GM12878 (cell line): ENCODE data around the gene OR7A5. TPM values are rescaled to one million over a fixed set of nuclear protein-coding genes. Genes with fewer than 3 reads are reported as not detected.

ENCODE experiments used
- ATAC-seq: fragments of 200-7000 bp; cut with Tn5 transposase; 3 replicates; pipeline ENCODE4 v1.9.1; 2020; ENCODE audit warnings: mild to moderate bottlenecking, moderate library complexity
- BruUV-seq: library from RNA; stranded (reverse); fragments of 400-500 nt; replicated peaks from 2 replicates; lab custom pipeline; 2021; lab: Mats Ljungman, UMichigan
- CTCF ChIA-PET: fragments of 300-600 bp; sonication (Branson Sonifier 250); formaldehyde crosslinking; extraction: SDS; loops from one replicate; lab custom pipeline; 2021; ENCODE audit warnings: inconsistent platforms; lab: Yijun Ruan, JAX
- POLR2A ChIA-PET: fragments of 350-600 bp; formaldehyde crosslinking; extraction: SDS; loops from one replicate; lab custom pipeline; 2021; ENCODE audit warnings: inconsistent platforms; lab: Charles Lee
- RAD21 ChIA-PET: fragments of 300-600 bp; sonication (Branson Sonifier 250); formaldehyde crosslinking; loops from one replicate; lab custom pipeline; 2023; ENCODE audit warnings: antibody characterized with exemption; ENCODE audit not compliant: unreplicated experiment; lab: Charles Lee
- SMC1A ChIA-PET: fragments of 300-600 bp; sonication (Branson Sonifier 250); formaldehyde crosslinking; loops from one replicate; lab custom pipeline; 2023; ENCODE audit not compliant: unreplicated experiment, uncharacterized antibody; lab: Charles Lee
- DNase-seq: peaks from one replicate; pipeline ENCODE4 v3.0.0-alpha.2; 2011; ENCODE audit warnings: low read depth, low spot score
- FAIRE-seq: peaks from 3 replicates; lab custom pipeline; 2011; peaks lifted over from hg19 to GRCh38; lab: Jason Lieb, UNC
- H2AFZ ChIP-seq: 2 replicates; pipeline ENCODE4 v1.6.0; 2011; ENCODE audit warnings: low read depth, low read length, control low read depth; ENCODE audit not compliant: control insufficient read depth
- H3K27ac ChIP-seq: 2 replicates; pipeline ENCODE4 v1.5.1; 2011; ENCODE audit warnings: control low read depth; ENCODE audit not compliant: control insufficient read depth, insufficient read depth
- H3K27me3 ChIP-seq, 2 experiments: replicated peaks in 1 of 2; 2 replicates each; pipeline versions ENCODE4 v1.6.0 to v1.6.1; 2011; ENCODE audit warnings: low read length in 1 of 2; ENCODE audit not compliant: control insufficient read depth in 2 of 2, insufficient read depth in 2 of 2
- H3K36me3 ChIP-seq, 2 experiments: 2 replicates each; pipeline ENCODE4 v1.5.1; 2011; ENCODE audit warnings: low read length in 1 of 2; ENCODE audit not compliant: control insufficient read depth in 2 of 2, insufficient read depth in 2 of 2
- H3K4me1 ChIP-seq: 2 replicates; pipeline ENCODE4 v1.6.1; 2011; ENCODE audit warnings: mild to moderate bottlenecking, low read length, moderate library complexity, mixed read lengths; ENCODE audit not compliant: control insufficient read depth, insufficient read depth
- H3K4me2 ChIP-seq: 2 replicates; pipeline ENCODE4 v1.6.0; 2011; ENCODE audit warnings: control low read depth; ENCODE audit not compliant: control insufficient read depth, insufficient read depth
- H3K4me3 ChIP-seq: fragments of 200-600 bp; sonication (generic); 2 replicates; pipeline ENCODE4 v1.5.1; 2016
- H3K79me2 ChIP-seq: 2 replicates; pipeline ENCODE4 v1.6.0; 2011; ENCODE audit warnings: low read length; ENCODE audit not compliant: control insufficient read depth, insufficient read depth
- H3K9ac ChIP-seq: 2 replicates; pipeline ENCODE4 v1.8.0; 2011; ENCODE audit warnings: low read length, control low read depth, mixed read lengths; ENCODE audit not compliant: control insufficient read depth, insufficient read depth
- H3K9me3 ChIP-seq: replicated peaks from 3 replicates; pipeline ENCODE4 v1.5.1; 2011; ENCODE audit warnings: mild to moderate bottlenecking, low read length; ENCODE audit not compliant: control insufficient read depth, insufficient read depth
- H4K20me1 ChIP-seq: 2 replicates; pipeline ENCODE4 v1.6.0; 2011; ENCODE audit not compliant: control insufficient read depth, insufficient read depth
- CHD1 ChIP-seq: IDR thresholded peaks from 2 replicates; pipeline ENCODE4 v1.6.1; 2012; ENCODE audit warnings: low read depth, low read length, improper control_type of control experiment
- IKZF2 ChIP-seq, 2 experiments: fragments of 450-650 bp; IDR thresholded peaks; 2 replicates each; pipeline ENCODE4 v1.6.1; 2017; ENCODE audit warnings: mild to moderate bottlenecking in 2 of 2, moderate library complexity in 2 of 2
- IRF4 ChIP-seq: IDR thresholded peaks from 2 replicates; pipeline ENCODE4 v1.6.1; 2011; ENCODE audit warnings: low read depth, low read length
- JUND ChIP-seq: IDR thresholded peaks from 2 replicates; pipeline ENCODE4 v1.6.1; 2012; ENCODE audit warnings: low read depth, mild to moderate bottlenecking, low read length, improper control_type of control experiment, moderate library complexity
- ZNF274 ChIP-seq: IDR thresholded peaks from one replicate; pipeline ENCODE4 v1.8.0; 2011; ENCODE audit not compliant: insufficient read length, insufficient read depth
- WGBS: methylation state at CpG from one replicate; pipeline ENCODE4 v1.1.6; 2016; ENCODE audit warnings: low lambda C conversion rate; ENCODE audit not compliant: insufficient replicate concordance, insufficient coverage; ENCODE audit errors: missing lambda C conversion rate; 5-methylcytosine and 5-hydroxymethylcytosine counted together
- in situ Hi-C: fragments of 300-500 bp; cut with MboI; formaldehyde crosslinking; loops from 9 replicates; pipeline ENCODE4 v1.14.3; 2018; ENCODE audit warnings: mixed read lengths
- intact Hi-C: fragments of 100-400 bp; cut with micrococcal nuclease; formaldehyde crosslinking; loops from one replicate; pipeline ENCODE4 v1.14.2; 2022; ENCODE audit not compliant: unreplicated experiment
- polyA plus RNA-seq, 11 experiments: library from polyadenylated mRNA; depleted of rRNA in 4 of 11; unstranded in 6 of 11; stranded (reverse) in 5 of 11; fragments of >200 nt; fragmentation: Nextera tagmentation in 4 of 11; fragmentation: Illumina TruSeq in 1 of 11; extraction: Ambion mirVana in 4 of 11; extraction: Trizol in 1 of 11; gene quantifications; 1 replicate in 1 of 11; 2 replicates in 10 of 11; pipeline versions ENCODE4 v1.2.1 to v1.2.3, GENCODE V29; 2011 to 2016; ENCODE audit warnings: inconsistent platforms in 2 of 11, missing spikeins in 2 of 11, low read depth in 1 of 11
- total RNA-seq, 4 experiments: library from RNA; depleted of rRNA in 3 of 4; stranded (reverse); fragments of >200 nt in 3 of 4; fragmentation: Illumina TruSeq in 1 of 4; extraction: Trizol in 1 of 4; gene quantifications; 2 replicates each; pipeline versions ENCODE4 v1.2.1 to v1.2.3, GENCODE V29; 2013 to 2021
- TF ChIP-seq, protein P1 (sequence below): fragments of 450-650 bp; IDR thresholded peaks from 2 replicates; pipeline ENCODE4 v1.6.1; 2017; ENCODE audit warnings: antibody characterized with exemption, mild to moderate bottlenecking, moderate library complexity

The OR7A5 gene
- total and polyA plus RNA-seq, 10 of the 15 experiments (the other 5 are each of a cell fraction or from before 2014, with no cell fraction given): not detected

DNA sequence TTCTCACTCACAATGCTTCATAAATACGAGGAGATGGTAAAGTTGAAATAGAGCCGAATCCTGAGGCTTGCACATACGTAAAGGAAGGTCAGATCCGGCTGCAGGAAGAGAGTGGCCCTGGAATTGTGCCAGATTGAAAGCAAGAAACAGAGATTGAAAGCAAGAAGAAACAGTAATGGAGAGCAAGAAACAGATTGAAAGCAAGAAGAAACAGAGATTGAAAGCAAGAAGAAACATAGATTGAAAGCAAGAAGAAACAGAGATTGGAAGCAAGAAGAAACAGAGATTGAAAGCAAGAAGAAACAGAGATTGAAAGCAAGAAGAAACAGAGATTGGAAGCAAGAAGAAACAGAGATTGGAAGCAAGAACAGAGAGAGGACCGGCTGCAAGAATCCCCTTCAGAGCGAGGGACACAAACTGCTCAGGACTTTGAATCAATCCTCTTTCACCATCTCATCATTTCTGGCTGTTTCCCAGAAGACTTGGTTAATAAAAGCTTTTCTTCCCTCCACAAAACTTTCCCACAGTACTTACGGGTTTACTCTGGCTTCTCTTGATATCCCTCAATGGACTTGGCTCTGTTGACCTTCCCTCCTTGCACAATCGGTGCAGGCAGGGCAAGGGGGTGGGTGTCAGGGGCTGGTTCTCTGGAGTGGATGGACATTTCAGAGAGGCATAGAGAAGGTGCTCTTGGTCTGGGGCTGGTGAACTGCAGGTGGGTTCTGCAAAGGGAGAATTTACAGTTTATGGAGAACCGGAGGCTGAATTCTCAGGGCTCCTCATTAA lies 25.5 kb downstream of the OR7A5 start:
- CTCF ChIA-PET: no interaction called here

More for the DNA sequence above, 25.5 kb downstream of the OR7A5 start:
- 37% methylated on average over 9 of the region's 9 CpGs for WGBS
- Histone ChIP-seq H3K27me3 (no peaks in the 10 kb centered on the region), H2AFZ (no peak overlapping the region), H3K36me3 (no peaks in the 10 kb centered on the region), H3K27ac (no peak overlapping the region), H3K4me3 (no peak overlapping the region), H3K9me3 (no peaks in the 10 kb centered on the region), H3K4me2 (0 out of 2 replicates have a peak overlapping the region, but pooled peaks have one; percentile 5), H3K4me1 (no peaks in the 10 kb centered on the region; the same call in 1 of the 2 replicates), H3K79me2 (no peaks in the 10 kb centered on the region), H4K20me1 (no peaks in the 10 kb centered on the region), H3K9ac (no peak overlapping the region)
- no TSS peak for BruUV-seq
- DNase-seq (no peak), ATAC-seq (no peak), FAIRE-seq (no peak)
- ChIA-PET RAD21 (no interaction called here), SMC1A (no interaction called here), POLR2A (no interaction called here)
- in situ Hi-C loops: no loop called here
- intact Hi-C loops: no loop called here
- TF ChIP-seq CHD1 (no peak), IKZF2 (IDR thresholded peaks at IDR 0.05) (no peak), IRF4 (no peak), JUND (no peak), ZNF274 (no peak)
- TF ChIP-seq, protein P1, sequence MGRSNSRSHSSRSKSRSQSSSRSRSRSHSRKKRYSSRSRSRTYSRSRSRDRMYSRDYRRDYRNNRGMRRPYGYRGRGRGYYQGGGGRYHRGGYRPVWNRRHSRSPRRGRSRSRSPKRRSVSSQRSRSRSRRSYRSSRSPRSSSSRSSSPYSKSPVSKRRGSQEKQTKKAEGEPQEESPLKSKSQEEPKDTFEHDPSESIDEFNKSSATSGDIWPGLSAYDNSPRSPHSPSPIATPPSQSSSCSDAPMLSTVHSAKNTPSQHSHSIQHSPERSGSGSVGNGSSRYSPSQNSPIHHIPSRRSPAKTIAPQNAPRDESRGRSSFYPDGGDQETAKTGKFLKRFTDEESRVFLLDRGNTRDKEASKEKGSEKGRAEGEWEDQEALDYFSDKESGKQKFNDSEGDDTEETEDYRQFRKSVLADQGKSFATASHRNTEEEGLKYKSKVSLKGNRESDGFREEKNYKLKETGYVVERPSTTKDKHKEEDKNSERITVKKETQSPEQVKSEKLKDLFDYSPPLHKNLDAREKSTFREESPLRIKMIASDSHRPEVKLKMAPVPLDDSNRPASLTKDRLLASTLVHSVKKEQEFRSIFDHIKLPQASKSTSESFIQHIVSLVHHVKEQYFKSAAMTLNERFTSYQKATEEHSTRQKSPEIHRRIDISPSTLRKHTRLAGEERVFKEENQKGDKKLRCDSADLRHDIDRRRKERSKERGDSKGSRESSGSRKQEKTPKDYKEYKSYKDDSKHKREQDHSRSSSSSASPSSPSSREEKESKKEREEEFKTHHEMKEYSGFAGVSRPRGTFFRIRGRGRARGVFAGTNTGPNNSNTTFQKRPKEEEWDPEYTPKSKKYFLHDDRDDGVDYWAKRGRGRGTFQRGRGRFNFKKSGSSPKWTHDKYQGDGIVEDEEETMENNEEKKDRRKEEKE: no peak
